Effector memory CD8-positive, alpha-beta T cell (primary cell): ENCODE data around the gene OTX1.

ENCODE experiments used
- ATAC-seq: fragments of 150-1000 bp; cut with Tn5 transposase; replicated peaks from 2 replicates; pipeline ENCODE4 v1.10.0; 2021; ENCODE audit warnings: mild to moderate bottlenecking, moderate library complexity
- DNase-seq, 3 experiments: peaks; one replicate each; pipeline ENCODE4 v3.0.0; 2021
- H3K27ac Mint-ChIP-seq, 2 donors: one replicate each; pipeline ENCODE4 v1.8.0; 2022; ENCODE audit warnings: mild to moderate bottlenecking in 2 of 2, mixed read lengths in 2 of 2, moderate library complexity in 2 of 2
- H3K27me3 Mint-ChIP-seq, 2 donors: one replicate each; pipeline ENCODE4 v1.8.0; 2022; ENCODE audit warnings: mixed read lengths in 2 of 2
- H3K36me3 Mint-ChIP-seq: one replicate; pipeline ENCODE4 v1.8.0; 2022; ENCODE audit warnings: mild to moderate bottlenecking, moderate library complexity, mixed read lengths; ENCODE audit not compliant: insufficient read depth
- H3K4me1 Mint-ChIP-seq, 2 donors: one replicate each; pipeline ENCODE4 v1.8.0; 2022; ENCODE audit warnings: low read depth in 2 of 2, mixed read lengths in 2 of 2
- H3K4me3 Mint-ChIP-seq, 2 donors: one replicate each; pipeline ENCODE4 v1.8.0; 2022; ENCODE audit warnings: mild to moderate bottlenecking in 2 of 2, mixed read lengths in 2 of 2, moderate library complexity in 2 of 2
- H3K9me3 Mint-ChIP-seq, 2 donors: one replicate each; pipeline ENCODE4 v1.8.0; 2022; ENCODE audit warnings: mixed read lengths in 2 of 2

The OTX1 gene

GRCh38 chr2:63049970-63050333, 678 bp upstream of the OTX1 start:
- Mint-ChIP-seq H3K4me3 (peak overlapping the region; percentile 82 to 83), H3K27me3 (peaks cover 88 to 97% of the 10 kb centered on the region in 2 donors), H3K9me3 (no peaks in the 10 kb centered on the region), H3K27ac (peak overlapping the region in 1 of 2 donors; percentile 2), H3K4me1 (peaks cover 38 to 49% of the 10 kb centered on the region in 2 donors), H3K36me3 (no peaks in the 10 kb centered on the region)
- ATAC-seq (peak; percentile 29), DNase-seq (no peak)

GRCh38 chr2:63051042-63051794, 588 bp downstream of the OTX1 start:
- Mint-ChIP-seq H3K9me3 (no peaks in the 10 kb centered on the region), H3K36me3 (peaks cover 1% of the 10 kb centered on the region), H3K4me1 (peaks cover 46 to 57% of the 10 kb centered on the region in 2 donors), H3K27me3 (peaks cover 88 to 97% of the 10 kb centered on the region in 2 donors), H3K4me3 (peak overlapping the region; percentile 71 to 79), H3K27ac (no peak overlapping the region)
- DNase-seq (no peak), ATAC-seq (no peak)

- Mint-ChIP-seq H3K27me3 (peaks cover 88 to 97% of the 10 kb centered on the region in 2 donors), H3K4me1 (peaks cover 50 to 58% of the 10 kb centered on the region in 2 donors), H3K27ac (no peak overlapping the region), H3K36me3 (peaks cover 7% of the 10 kb centered on the region), H3K4me3 (peak overlapping the region; percentile 71 to 79), H3K9me3 (no peaks in the 10 kb centered on the region)
- no peak for ATAC-seq
- DNase-seq = no peak
These were observed 1.2 kb downstream of the OTX1 start for GRCh38 chr2:63051795-63052333.

GRCh38 chr2:63052411-63053080, 1.9 kb downstream of the OTX1 start:
- H3K9me3 Mint-ChIP-seq = no peaks in the 10 kb centered on the region
- H3K4me3 Mint-ChIP-seq = peak overlapping the region; percentile 71 to 79
- peaks cover 55 to 57% of the 10 kb centered on the region in 2 donors for H3K4me1 Mint-ChIP-seq
- H3K27me3 Mint-ChIP-seq = peaks cover 89 to 97% of the 10 kb centered on the region in 2 donors
- DNase-seq (no peak), ATAC-seq (no peak)
- H3K27ac Mint-ChIP-seq = no peak overlapping the region
- peaks cover 7% of the 10 kb centered on the region for H3K36me3 Mint-ChIP-seq

DNA sequence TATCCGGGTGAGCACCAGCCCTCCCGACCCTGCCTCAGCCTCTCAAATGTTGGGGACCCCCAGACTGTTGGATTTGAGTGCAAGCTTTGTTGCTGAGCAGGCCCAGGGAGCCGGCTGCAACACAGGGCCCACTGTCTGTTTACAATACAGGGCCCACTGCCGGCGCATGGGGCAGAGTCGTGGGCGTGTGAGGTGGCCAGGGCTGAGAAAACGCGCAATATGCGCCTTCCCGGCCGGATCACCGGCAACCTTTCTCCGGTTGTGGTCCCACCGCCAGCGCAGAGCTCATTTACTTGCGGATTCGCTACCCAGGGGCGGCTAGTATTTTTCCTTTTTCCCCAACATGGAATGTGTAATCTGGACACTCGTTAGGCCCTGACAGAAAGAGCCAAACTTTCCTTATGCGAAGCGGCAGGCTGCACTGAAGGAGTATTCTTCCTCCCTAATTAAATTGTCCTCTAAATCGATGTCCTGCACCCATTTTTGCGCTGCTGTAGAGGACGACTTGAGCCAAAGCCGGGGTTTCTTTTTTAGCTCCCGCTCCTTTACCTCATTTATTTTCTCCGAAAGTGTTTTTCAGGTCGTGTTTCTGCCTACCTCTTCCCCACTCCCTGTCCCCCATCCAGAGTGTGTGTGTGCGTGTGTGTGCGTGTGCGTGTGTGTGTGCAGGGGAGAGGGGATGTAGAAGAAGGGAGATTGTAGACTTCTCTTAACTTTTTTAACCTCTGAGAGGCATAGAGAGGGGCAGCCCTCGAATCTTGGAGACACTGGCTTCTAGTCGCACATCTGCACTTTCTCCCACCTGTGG, 2.7 kb downstream of the OTX1 start:
- peak overlapping the region; percentile 27 to 57 for H3K4me3 Mint-ChIP-seq
- H3K27me3 Mint-ChIP-seq = peaks cover 90 to 97% of the 10 kb centered on the region in 2 donors
- H3K36me3 Mint-ChIP-seq = peaks cover 12% of the 10 kb centered on the region
- ATAC-seq (no peak), DNase-seq (no peak)
- H3K27ac Mint-ChIP-seq = no peak overlapping the region
- no peaks in the 10 kb centered on the region for H3K9me3 Mint-ChIP-seq
- H3K4me1 Mint-ChIP-seq = peaks cover 52 to 53% of the 10 kb centered on the region in 2 donors

GRCh38 chr2:63053889-63054602, 3.4 kb downstream of the OTX1 start:
- peaks cover 12% of the 10 kb centered on the region for H3K36me3 Mint-ChIP-seq
- H3K4me1 Mint-ChIP-seq = peaks cover 45 to 50% of the 10 kb centered on the region in 2 donors
- no peak for DNase-seq
- ATAC-seq = no peak
- H3K27ac Mint-ChIP-seq = no peak overlapping the region
- H3K27me3 Mint-ChIP-seq = peaks cover 88 to 95% of the 10 kb centered on the region in 2 donors
- H3K9me3 Mint-ChIP-seq = no peaks in the 10 kb centered on the region
- H3K4me3 Mint-ChIP-seq = peak overlapping the region; percentile 45 to 57

- Mint-ChIP-seq H3K4me1 (peaks cover 37 to 44% of the 10 kb centered on the region in 2 donors), H3K36me3 (peaks cover 12% of the 10 kb centered on the region), H3K27me3 (peaks cover 82 to 89% of the 10 kb centered on the region in 2 donors), H3K9me3 (no peaks in the 10 kb centered on the region), H3K27ac (no peak overlapping the region), H3K4me3 (peak overlapping the region in 1 of 2 donors; percentile 57)
- ATAC-seq (no peak), DNase-seq (no peak)
These were observed 4.2 kb downstream of the OTX1 start for GRCh38 chr2:63054841-63055225.

GRCh38 chr2:63055226-63056106, 4.8 kb downstream of the OTX1 start:
- Mint-ChIP-seq H3K27ac (no peak overlapping the region), H3K4me3 (peak overlapping the region; percentile 48 to 57), H3K9me3 (no peaks in the 10 kb centered on the region), H3K27me3 (peaks cover 86 to 90% of the 10 kb centered on the region in 2 donors), H3K4me1 (peaks cover 41 to 43% of the 10 kb centered on the region in 2 donors), H3K36me3 (peaks cover 12% of the 10 kb centered on the region)
- ATAC-seq (no peak), DNase-seq (no peak)

DNA sequence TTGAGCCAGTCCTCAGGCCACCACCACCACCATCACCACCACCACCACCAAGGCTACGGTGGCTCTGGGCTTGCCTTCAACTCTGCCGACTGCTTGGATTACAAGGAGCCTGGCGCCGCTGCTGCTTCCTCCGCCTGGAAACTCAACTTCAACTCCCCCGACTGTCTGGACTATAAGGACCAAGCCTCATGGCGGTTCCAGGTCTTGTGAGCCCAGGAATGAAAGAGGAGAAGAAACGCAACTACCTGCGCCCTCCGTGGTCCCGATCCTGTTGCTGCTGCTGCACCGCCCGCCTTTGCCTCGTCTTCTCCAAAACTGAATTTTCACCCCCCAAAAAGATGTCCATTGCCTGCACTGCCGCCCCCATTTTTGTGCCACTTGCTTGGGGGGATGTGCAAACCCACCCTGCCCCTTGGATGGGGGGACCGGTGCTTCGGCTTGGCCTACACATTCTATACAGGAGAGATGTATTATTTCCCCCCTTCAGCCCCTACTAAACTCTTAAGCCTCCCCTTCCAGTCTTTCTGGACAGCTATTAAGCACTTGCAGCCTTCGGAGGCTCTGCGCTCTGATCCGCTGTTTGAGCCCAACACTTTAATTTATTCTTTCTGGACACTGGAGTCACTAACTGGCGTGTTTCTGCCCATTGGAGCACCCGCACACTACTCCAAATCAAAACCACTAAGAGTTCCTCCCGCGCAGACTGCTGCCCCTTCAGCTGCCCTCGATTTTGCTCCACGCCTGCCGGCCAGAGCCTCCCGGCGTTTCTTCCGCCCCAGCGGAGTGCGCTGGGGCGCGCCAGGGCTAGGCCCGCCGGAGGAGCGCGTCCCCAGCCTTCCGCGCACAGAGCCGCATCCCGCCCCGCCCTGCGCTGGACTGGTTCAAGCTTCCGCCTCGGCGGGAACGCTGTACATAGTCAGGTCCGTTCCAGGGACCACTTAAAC, 5.7 kb downstream of the OTX1 start:
- no peaks in the 10 kb centered on the region for H3K9me3 Mint-ChIP-seq
- H3K27ac Mint-ChIP-seq = no peak overlapping the region
- DNase-seq (no peak), ATAC-seq (no peak)
- H3K27me3 Mint-ChIP-seq = peaks cover 85 to 89% of the 10 kb centered on the region in 2 donors
- H3K4me3 Mint-ChIP-seq = peak overlapping the region; percentile 45 to 48
- peaks cover 12% of the 10 kb centered on the region for H3K36me3 Mint-ChIP-seq
- H3K4me1 Mint-ChIP-seq = peaks cover 36 to 39% of the 10 kb centered on the region in 2 donors

DNA sequence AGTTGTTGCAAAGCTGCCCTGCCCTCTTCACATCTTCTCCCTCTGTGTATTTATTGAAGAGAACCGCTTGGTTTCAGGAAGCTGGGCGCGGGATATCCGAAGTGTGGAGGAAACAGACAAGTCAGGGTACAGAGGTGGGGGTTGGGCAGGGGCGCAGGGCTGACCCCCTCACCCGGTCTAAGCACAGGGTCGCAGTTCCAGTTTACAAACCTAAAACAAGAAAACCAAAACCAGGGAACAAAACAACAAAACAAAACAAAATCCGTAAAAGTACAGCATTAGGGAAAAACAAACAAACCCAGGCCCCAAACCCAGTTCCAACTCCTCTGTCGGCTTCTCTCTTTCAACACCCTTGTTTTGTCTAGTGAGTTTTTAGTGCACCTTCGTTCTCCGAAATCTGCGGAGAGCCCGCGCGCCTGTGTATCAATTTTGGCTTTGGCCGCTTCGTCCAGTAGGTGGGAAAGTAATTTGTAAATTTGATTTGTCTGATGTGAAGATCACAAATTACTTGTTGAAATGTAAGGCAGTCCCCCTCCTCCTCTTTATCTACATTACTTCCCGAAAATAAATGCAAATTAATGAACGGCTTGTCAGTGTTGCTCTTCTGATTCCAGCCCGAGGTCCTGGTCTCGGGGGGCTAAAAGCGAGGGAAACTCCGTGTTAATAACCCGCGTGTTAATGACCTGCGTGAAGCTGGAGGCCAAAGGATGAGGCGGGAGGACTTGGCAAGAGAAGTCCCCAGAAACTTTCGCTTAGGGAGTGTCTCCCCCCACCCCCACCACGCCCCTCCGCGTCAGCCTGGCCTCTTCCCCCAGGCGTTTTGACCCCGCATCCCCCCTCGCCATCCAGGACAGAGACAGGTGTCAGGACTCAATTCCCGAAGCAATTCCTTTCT, 6.9 kb downstream of the OTX1 start:
- Mint-ChIP-seq H3K27ac (no peak overlapping the region), H3K4me1 (peaks cover 36 to 37% of the 10 kb centered on the region in 2 donors), H3K4me3 (peak overlapping the region; percentile 25 to 56), H3K36me3 (peaks cover 12% of the 10 kb centered on the region), H3K27me3 (peaks cover 84 to 91% of the 10 kb centered on the region in 2 donors), H3K9me3 (no peaks in the 10 kb centered on the region)
- DNase-seq (no peak), ATAC-seq (no peak)
